Thoracic aorta (tissue), 2 donors: ENCODE measurements around the gene HDAC4. TPM values are rescaled to one million over a fixed set of nuclear protein-coding genes. Genes with fewer than 3 reads are reported as not detected.

Source experiments
- ATAC-seq: fragments of 150-250 bp; one replicate; pipeline ENCODE4 v1.8.0; 2017; ENCODE audit warnings: low read depth; ENCODE audit not compliant: insufficient number of reproducible peaks, low FRiP score
- DNase-seq: peaks from one replicate; pipeline ENCODE4 v3.0.0-alpha.2; 2020; ENCODE audit warnings: low spot score
- H3K27ac ChIP-seq, 2 donors: fragments of 200-600 bp; sonication (generic); 1 replicate in 1 of 2; 2 replicates in 1 of 2; pipeline ENCODE4 v1.5.1; 2016; ENCODE audit warnings: mild to moderate bottlenecking in 2 of 2, moderate library complexity in 2 of 2
- H3K27me3 ChIP-seq: fragments of 200-600 bp; sonication (generic); replicated peaks from 2 replicates; pipeline ENCODE4 v1.6.0; 2016; ENCODE audit warnings: mild to moderate bottlenecking; ENCODE audit not compliant: insufficient read depth
- H3K36me3 ChIP-seq: fragments of 200-600 bp; sonication (generic); one replicate; pipeline ENCODE4 v1.5.1; 2016
- H3K4me1 ChIP-seq, 2 donors: fragments of 200-600 bp; sonication (generic); 1 replicate in 1 of 2; 2 replicates in 1 of 2; pipeline versions ENCODE4 v1.5.1 to v1.6.0; 2016; ENCODE audit warnings: low read depth in 2 of 2, mild to moderate bottlenecking in 1 of 2; ENCODE audit not compliant: control insufficient read depth in 1 of 2
- H3K4me3 ChIP-seq: fragments of 200-600 bp; sonication (generic); 2 replicates; pipeline ENCODE4 v1.5.1; 2016; ENCODE audit warnings: mild to moderate bottlenecking
- H3K9me3 ChIP-seq: fragments of 200-600 bp; sonication (generic); 2 replicates; pipeline ENCODE4 v1.5.1; 2016
- total RNA-seq, 2 donors: library from RNA; depleted of rRNA; stranded (reverse); fragments of >200 nt; gene quantifications; one replicate each; pipeline versions ENCODE4 v1.1.0 to v1.2.3, GENCODE V29; 2016
- TF ChIP-seq, protein P1 (sequence below): fragments of 200-600 bp; sonication (generic); IDR thresholded peaks from one replicate; pipeline ENCODE4 v1.5.1; 2019; ENCODE audit warnings: antibody characterized with exemption

The HDAC4 gene
- total RNA-seq, 2 donors from 2014 or later: 79.2 to 163 TPM

DNA sequence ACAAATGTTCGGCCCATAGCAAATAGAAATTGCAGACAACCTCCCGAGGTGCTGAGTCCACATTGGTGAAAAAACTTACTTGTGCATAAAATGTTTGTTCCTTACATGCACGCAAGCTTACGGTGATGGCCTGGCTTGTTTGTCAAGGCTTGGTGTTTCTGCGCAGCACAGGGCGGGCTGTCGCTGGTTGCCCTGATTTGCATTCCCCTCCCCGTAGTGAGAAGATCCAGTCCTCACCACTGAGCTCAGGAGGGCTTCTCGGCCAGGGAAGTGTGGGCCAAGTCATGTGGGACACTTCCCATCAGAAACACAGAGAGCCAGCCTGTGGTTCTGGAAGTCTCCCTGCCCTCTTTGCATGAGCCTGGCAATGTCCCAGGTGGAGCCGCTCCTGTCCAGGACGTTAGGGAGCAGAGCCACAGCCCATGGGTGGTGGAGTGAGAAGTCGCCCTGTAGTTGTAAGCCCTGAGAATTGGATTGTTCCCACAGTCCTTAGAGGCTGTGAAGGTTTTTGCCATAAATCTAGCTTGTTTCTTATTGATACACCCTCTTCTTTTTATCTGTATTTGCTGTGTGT lies 400.2 kb downstream of the HDAC4 start:
- peaks cover 3 to 32% of the 10 kb centered on the region in 2 donors for H3K4me1 ChIP-seq
- DNase-seq: no peak
- H3K9me3 ChIP-seq: peaks cover 6% of the 10 kb centered on the region
- TF ChIP-seq, protein P1, sequence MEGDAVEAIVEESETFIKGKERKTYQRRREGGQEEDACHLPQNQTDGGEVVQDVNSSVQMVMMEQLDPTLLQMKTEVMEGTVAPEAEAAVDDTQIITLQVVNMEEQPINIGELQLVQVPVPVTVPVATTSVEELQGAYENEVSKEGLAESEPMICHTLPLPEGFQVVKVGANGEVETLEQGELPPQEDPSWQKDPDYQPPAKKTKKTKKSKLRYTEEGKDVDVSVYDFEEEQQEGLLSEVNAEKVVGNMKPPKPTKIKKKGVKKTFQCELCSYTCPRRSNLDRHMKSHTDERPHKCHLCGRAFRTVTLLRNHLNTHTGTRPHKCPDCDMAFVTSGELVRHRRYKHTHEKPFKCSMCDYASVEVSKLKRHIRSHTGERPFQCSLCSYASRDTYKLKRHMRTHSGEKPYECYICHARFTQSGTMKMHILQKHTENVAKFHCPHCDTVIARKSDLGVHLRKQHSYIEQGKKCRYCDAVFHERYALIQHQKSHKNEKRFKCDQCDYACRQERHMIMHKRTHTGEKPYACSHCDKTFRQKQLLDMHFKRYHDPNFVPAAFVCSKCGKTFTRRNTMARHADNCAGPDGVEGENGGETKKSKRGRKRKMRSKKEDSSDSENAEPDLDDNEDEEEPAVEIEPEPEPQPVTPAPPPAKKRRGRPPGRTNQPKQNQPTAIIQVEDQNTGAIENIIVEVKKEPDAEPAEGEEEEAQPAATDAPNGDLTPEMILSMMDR: no peak
- H3K27me3 ChIP-seq: no peaks in the 10 kb centered on the region
- no peak overlapping the region for H3K27ac ChIP-seq
- no peak for ATAC-seq
- no peak overlapping the region for H3K4me3 ChIP-seq
- no peaks in the 10 kb centered on the region for H3K36me3 ChIP-seq

DNA sequence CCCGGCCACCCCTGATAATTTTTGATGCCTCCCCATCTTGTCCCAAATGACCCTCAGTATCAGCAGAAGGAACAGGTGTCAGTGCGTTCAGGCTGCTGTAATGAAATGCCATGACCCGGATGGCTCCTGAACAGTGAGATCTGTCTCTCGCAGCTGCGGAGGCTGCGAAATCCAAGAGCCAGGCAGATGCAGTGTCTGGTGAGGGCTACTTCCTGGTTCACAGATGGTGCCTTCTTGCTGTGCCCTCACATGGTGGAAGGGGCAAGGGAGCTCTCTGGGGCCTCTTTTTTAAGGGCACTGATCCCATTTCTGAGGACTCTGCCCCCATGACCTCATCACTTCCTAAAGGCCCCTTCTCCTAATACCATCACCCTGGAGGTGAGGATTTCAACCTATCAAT lies 400.7 kb downstream of the HDAC4 start:
- H3K27me3 ChIP-seq: no peaks in the 10 kb centered on the region
- ATAC-seq (no peak), DNase-seq (no peak)
- peaks cover 6% of the 10 kb centered on the region for H3K9me3 ChIP-seq
- peaks cover 3 to 32% of the 10 kb centered on the region in 2 donors for H3K4me1 ChIP-seq
- TF ChIP-seq, protein P1: no peak
- H3K36me3 ChIP-seq: no peaks in the 10 kb centered on the region
- H3K27ac ChIP-seq: no peak overlapping the region
- H3K4me3 ChIP-seq: no peak overlapping the region

DNA sequence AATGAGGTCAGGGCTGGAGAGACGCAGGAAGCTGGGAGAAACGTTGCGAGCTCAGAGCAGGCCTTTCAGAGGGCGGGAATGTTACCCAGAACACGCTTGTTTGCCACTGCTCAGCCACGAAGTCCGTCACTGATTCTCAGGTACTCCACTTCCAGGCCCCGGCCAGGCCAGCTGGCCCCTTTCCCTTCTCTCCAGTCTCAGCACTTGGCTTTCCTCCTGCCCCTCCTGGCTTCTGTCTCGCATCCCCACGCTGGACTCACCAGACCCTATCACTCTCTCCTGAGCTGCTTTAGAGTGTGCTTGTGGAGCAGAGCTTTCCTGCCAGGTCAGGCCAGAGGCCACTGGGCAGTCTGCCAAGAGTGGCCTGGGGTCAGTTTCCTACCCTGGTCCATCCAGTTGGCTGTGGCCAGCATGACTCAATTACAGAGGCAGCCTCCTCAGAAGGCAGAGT lies 401.5 kb downstream of the HDAC4 start:
- TF ChIP-seq, protein P1: no peak
- Histone ChIP-seq H3K4me3 (no peak overlapping the region), H3K4me1 (peaks cover 3 to 32% of the 10 kb centered on the region in 2 donors), H3K27me3 (no peaks in the 10 kb centered on the region), H3K36me3 (no peaks in the 10 kb centered on the region), H3K27ac (no peak overlapping the region), H3K9me3 (peaks cover 6% of the 10 kb centered on the region)
- ATAC-seq (no peak), DNase-seq (no peak)

DNA sequence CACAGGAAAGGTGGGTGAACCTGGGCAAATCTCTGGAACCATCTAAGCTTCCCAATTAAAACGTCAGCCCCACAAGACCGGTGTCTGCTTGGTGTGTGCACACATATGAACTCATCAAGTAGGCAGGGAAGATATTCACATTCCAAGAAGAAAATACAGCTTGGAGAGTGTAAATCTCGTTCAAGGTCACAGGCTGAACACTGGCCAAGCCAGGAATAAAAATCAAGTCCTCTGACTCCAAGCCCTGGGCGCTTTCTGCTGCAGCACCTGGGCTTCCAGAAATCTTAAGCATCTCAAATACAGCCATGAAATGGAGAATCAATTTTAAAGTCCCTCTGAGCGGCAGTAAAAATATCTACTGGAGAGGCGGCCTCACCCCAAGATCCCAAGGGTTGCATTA lies 402.0 kb downstream of the HDAC4 start:
- Histone ChIP-seq H3K9me3 (peaks cover 6% of the 10 kb centered on the region), H3K36me3 (no peaks in the 10 kb centered on the region), H3K27me3 (no peaks in the 10 kb centered on the region), H3K27ac (no peak overlapping the region), H3K4me1 (peaks cover 3 to 29% of the 10 kb centered on the region in 2 donors), H3K4me3 (no peak overlapping the region)
- TF ChIP-seq, protein P1: no peak
- ATAC-seq: no peak
- no peak for DNase-seq
